ENCODE measurements around the gene UQCC2. TPM values are rescaled to one million over a fixed set of nuclear protein-coding genes. Genes with fewer than 3 reads are reported as not detected.

UQCC2 gene
- total and polyA plus RNA-seq, 2 of the 4 experiments (the other 2 are of a cell fraction): 13.8 to 34.5 TPM

DNA sequence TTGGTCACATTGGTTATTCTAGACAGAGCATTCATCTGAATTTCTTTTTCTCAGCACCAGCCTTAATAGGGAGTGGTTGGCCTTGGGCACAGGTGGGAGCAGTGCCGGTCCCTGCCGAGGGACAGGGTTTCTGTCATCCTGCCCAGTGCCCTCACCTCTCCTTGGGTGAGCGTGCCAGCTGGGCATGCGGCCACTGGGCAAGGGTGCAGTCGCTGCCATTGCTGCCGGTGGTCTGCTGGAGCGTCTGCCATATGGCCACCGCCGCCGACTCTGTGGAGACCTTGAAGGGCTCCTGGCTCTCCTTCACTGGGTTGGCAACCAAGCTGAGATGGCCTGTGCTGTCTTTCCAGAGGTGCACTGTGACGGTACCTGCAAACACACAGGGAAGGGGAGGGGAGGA, 16.4 kb upstream of the UQCC2 start:
- no peaks in the 10 kb centered on the region for H4K20me1 ChIP-seq (ENCODE audit: insufficient read depth, low read length)
- TF ChIP-seq SMC3 (IDR thresholded peaks at IDR 0.05; ENCODE audit: low read depth, low read length) (no peak), MXI1 (IDR thresholded peaks at IDR 0.05; ENCODE audit: borderline replicate concordance, low read depth, low read length) (no peak), RAD21 (IDR thresholded peaks at IDR 0.05; ENCODE audit: low read length) (no peak)
- H3K27me3 ChIP-seq (ENCODE audit: control insufficient read depth, insufficient read depth, low read length): peaks cover 32% of the 10 kb centered on the region
- no peak overlapping the region for H2BK5ac ChIP-seq (ENCODE audit: low read depth, low read length, poor library complexity, severe bottlenecking)
- no peak overlapping the region for H3K4me2 ChIP-seq (ENCODE audit: low read depth, low read length)
- CTCF ChIA-PET: interaction anchor here (1.5 to 2.8 kb wide), 2 partner anchors 16 kb away, joined by 3 to 10 read pairs; partner anchors contain the start of gene UQCC2
- no peaks in the 10 kb centered on the region for H3K36me3 ChIP-seq (ENCODE audit: control insufficient read depth, insufficient read depth, low read length)
- 81% methylated on average over 7 of the region's 11 CpGs; no CpG with 5 or more reads in 1 of the 2 experiments for WGBS, 2 experiments (ENCODE audit: extremely low coverage in 2 of 2, insufficient read length in 1 of 2)
- no peak overlapping the region for H3K4me3 ChIP-seq (ENCODE audit: insufficient read depth, low read depth, low read length)
- in situ Hi-C loops (cut with MboI; ENCODE audit: low sequenced_read_pairs) (no loop called here), intact Hi-C loops (cut with micrococcal nuclease) (no loop called here), dilution Hi-C loops (cut with HindIII; ENCODE audit: low sequenced_read_pairs, unreplicated experiment) (no loop called here)
- no TSS peak for BruUV-seq (replicated peaks)
- H3K23ac ChIP-seq (ENCODE audit: low read depth, low read length): no peak overlapping the region
- no peak for DNase-seq
- H4K91ac ChIP-seq (ENCODE audit: insufficient read depth, low read depth, low read length): no peak overlapping the region
- H3K18ac ChIP-seq (ENCODE audit: low read depth, low read length): no peak overlapping the region
- no peak for ATAC-seq (ENCODE audit: low read depth)
- no peaks in the 10 kb centered on the region for H3K9me3 ChIP-seq (ENCODE audit: control insufficient read depth, insufficient read depth, low read length)
- H3K27ac ChIP-seq (ENCODE audit: insufficient read depth, low read length): no peak overlapping the region
- POLR2A ChIA-PET (ENCODE audit: unreplicated experiment): no interaction called here
- no peak overlapping the region for H2AFZ ChIP-seq (replicated peaks; ENCODE audit: low read length, poor library complexity)
- H3K4ac ChIP-seq (ENCODE audit: low read depth, low read length): no peak overlapping the region
- no peaks in the 10 kb centered on the region for H3K9me1 ChIP-seq (ENCODE audit: insufficient read depth, low read length)
- no peaks in the 10 kb centered on the region for H3K79me1 ChIP-seq (ENCODE audit: low read depth in 1 of 2, low read length in 2 of 2)
- H2BK20ac ChIP-seq (ENCODE audit: low read depth, low read length): no peak overlapping the region
- H2BK120ac ChIP-seq (ENCODE audit: low read depth, low read length): no peak overlapping the region
- no peaks in the 10 kb centered on the region for H3K4me1 ChIP-seq (ENCODE audit: control insufficient read depth, insufficient read depth, low read length)
- H4K5ac ChIP-seq (ENCODE audit: low read depth, low read length): no peak overlapping the region
- no peak overlapping the region for H3K56ac ChIP-seq (ENCODE audit: extremely low read depth, insufficient read depth, low read length)
- H3K14ac ChIP-seq (replicated peaks; ENCODE audit: low read depth, low read length): no peak overlapping the region
- H4K8ac ChIP-seq (ENCODE audit: low read depth in 2 of 2, low read length in 2 of 2): no peak overlapping the region
- no peak overlapping the region for H3K9ac ChIP-seq (ENCODE audit: low read depth, low read length)
- H2AK9ac ChIP-seq (replicated peaks; ENCODE audit: low read depth, low read length, poor library complexity): no peak overlapping the region
- no peak overlapping the region for H2AK5ac ChIP-seq (ENCODE audit: low read depth, low read length)
- H2BK15ac ChIP-seq (ENCODE audit: low read depth, low read length): no peak overlapping the region

Data from IMR-90 (cell line).